K562 (cell line): ENCODE measurements around the gene FRMD3.

Experiments
- ATF7 ChIP-seq: fragments of 450-650 bp; IDR thresholded peaks from 2 replicates; pipeline ENCODE4 v1.7.1; 2014; ENCODE audit warnings: mild to moderate bottlenecking, moderate library complexity
- CBFB ChIP-seq: sonication (generic); formaldehyde crosslinking; IDR thresholded peaks from 2 replicates; pipeline ENCODE4 v1.4.0; 2020; ENCODE audit warnings: mild to moderate bottlenecking, missing genetic modification reagents
- EP300 ChIP-seq: IDR thresholded peaks from 2 replicates; pipeline ENCODE4 v1.6.1; 2012; ENCODE audit warnings: low read length, improper control_type of control experiment
- ETV1 ChIP-seq: fragments of 450-650 bp; conservative IDR thresholded peaks from 2 replicates; pipeline ENCODE4 v1.6.1; 2016; ENCODE audit warnings: missing genetic modification characterization, control low read depth, low read depth, missing compliant biosample characterization
- GABPB2 ChIP-seq: fragments of 250-450 bp; sonication (Bioruptor Pico); conservative IDR thresholded peaks from 2 replicates; pipeline ENCODE4 v1.5.1; 2021; ENCODE audit warnings: mild to moderate bottlenecking
- NCOA6 ChIP-seq: fragments of 450-650 bp; IDR thresholded peaks from 2 replicates; pipeline ENCODE4 v1.6.1; 2017; ENCODE audit warnings: mild to moderate bottlenecking
- NFYB ChIP-seq: IDR thresholded peaks from 2 replicates; pipeline ENCODE4 v1.6.1; 2011; ENCODE audit warnings: mild to moderate bottlenecking, moderate library complexity; ENCODE audit not compliant: insufficient read length; ENCODE audit errors: extremely low read depth
- PTTG1 ChIP-seq: fragments of 450-650 bp; IDR thresholded peaks from 2 replicates; pipeline ENCODE4 v1.6.1; 2016; ENCODE audit warnings: low read depth, mild to moderate bottlenecking, missing genetic modification characterization, missing compliant biosample characterization
- SRSF1 ChIP-seq: fragments of 200-400 bp; formaldehyde crosslinking; IDR thresholded peaks from 2 replicates; pipeline ENCODE4 v1.6.1; 2017; ENCODE audit warnings: mild to moderate bottlenecking, low read depth, low read length, moderate library complexity
- TCF7 ChIP-seq: sonication (generic); IDR thresholded peaks from 2 replicates; pipeline ENCODE4 v1.6.1; 2016; ENCODE audit warnings: antibody characterized with exemption, borderline replicate concordance
- TF ChIP-seq, protein P1 (sequence below): sonication (generic); formaldehyde crosslinking; IDR thresholded peaks from 2 replicates; pipeline ENCODE4 v1.8.1; 2023; ENCODE audit warnings: mild to moderate bottlenecking, missing genetic modification reagents
- TF ChIP-seq, protein P2 (sequence below), 2 experiments: fragments of 450-650 bp; formaldehyde crosslinking in 1 of 2; IDR thresholded peaks; 2 replicates each; pipeline versions ENCODE4 v1.4.0 to v1.6.1; 2014 to 2020; ENCODE audit warnings: mild to moderate bottlenecking in 2 of 2, borderline replicate concordance in 1 of 2, low read depth in 1 of 2
- TF ChIP-seq, protein P3 (sequence below), 3 experiments: IDR thresholded peaks in 2 of 3; conservative IDR thresholded peaks in 1 of 3; 2 replicates each; pipeline ENCODE4 v1.5.1; 2011 to 2012; ENCODE audit warnings: low read length in 3 of 3, mild to moderate bottlenecking in 3 of 3, control low read depth in 2 of 3, improper control_type of control experiment in 1 of 3, inconsistent platforms in 1 of 3, low read depth in 1 of 3, mixed read lengths in 1 of 3, moderate library complexity in 1 of 3; ENCODE audit not compliant: insufficient read depth in 2 of 3

DNA sequence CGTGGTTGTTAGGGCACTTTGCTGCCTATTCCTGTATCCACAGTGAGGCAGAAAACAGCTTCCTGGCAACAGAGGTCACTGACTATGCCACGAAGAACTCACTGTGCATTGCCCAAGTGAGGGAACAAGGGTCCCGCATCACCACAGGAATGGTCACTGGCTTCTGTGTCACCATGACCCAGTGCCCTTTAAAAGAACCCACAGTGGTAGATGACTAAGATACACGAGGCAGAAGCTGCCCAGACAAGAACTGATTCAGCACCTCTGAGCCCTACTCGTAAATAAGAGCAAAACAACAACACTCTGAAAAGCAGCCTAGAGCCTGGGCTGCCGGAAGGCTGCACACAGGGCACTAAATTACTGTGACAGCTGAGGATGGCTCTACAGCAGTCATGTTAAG, 238.6 kb downstream of the FRMD3 start:
- TF ChIP-seq SRSF1 (no peak), NCOA6 (no peak), ETV1 (tag) (no peak), PTTG1 (tag) (no peak), CBFB (CRISPR knock-in tag) (no peak), TCF7 (no peak), NFYB (no peak), GABPB2 (CRISPR knock-in tag) (no peak), ATF7 (no peak), EP300 (no peak)
- TF ChIP-seq, protein P1, sequence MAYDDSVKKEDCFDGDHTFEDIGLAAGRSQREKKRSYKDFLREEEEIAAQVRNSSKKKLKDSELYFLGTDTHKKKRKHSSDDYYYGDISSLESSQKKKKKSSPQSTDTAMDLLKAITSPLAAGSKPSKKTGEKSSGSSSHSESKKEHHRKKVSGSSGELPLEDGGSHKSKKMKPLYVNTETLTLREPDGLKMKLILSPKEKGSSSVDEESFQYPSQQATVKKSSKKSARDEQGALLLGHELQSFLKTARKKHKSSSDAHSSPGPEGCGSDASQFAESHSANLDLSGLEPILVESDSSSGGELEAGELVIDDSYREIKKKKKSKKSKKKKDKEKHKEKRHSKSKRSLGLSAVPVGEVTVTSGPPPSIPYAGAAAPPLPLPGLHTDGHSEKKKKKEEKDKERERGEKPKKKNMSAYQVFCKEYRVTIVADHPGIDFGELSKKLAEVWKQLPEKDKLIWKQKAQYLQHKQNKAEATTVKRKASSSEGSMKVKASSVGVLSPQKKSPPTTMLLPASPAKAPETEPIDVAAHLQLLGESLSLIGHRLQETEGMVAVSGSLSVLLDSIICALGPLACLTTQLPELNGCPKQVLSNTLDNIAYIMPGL (CRISPR knock-in tag), result no peak
- TF ChIP-seq, protein P2, sequence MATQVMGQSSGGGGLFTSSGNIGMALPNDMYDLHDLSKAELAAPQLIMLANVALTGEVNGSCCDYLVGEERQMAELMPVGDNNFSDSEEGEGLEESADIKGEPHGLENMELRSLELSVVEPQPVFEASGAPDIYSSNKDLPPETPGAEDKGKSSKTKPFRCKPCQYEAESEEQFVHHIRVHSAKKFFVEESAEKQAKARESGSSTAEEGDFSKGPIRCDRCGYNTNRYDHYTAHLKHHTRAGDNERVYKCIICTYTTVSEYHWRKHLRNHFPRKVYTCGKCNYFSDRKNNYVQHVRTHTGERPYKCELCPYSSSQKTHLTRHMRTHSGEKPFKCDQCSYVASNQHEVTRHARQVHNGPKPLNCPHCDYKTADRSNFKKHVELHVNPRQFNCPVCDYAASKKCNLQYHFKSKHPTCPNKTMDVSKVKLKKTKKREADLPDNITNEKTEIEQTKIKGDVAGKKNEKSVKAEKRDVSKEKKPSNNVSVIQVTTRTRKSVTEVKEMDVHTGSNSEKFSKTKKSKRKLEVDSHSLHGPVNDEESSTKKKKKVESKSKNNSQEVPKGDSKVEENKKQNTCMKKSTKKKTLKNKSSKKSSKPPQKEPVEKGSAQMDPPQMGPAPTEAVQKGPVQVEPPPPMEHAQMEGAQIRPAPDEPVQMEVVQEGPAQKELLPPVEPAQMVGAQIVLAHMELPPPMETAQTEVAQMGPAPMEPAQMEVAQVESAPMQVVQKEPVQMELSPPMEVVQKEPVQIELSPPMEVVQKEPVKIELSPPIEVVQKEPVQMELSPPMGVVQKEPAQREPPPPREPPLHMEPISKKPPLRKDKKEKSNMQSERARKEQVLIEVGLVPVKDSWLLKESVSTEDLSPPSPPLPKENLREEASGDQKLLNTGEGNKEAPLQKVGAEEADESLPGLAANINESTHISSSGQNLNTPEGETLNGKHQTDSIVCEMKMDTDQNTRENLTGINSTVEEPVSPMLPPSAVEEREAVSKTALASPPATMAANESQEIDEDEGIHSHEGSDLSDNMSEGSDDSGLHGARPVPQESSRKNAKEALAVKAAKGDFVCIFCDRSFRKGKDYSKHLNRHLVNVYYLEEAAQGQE (IDR thresholded peaks at IDR 0.05; ENCODE audit: borderline replicate concordance), result no peak
- TF ChIP-seq, protein P2 (CRISPR knock-in tag; IDR thresholded peaks at IDR 0.05; ENCODE audit: low read depth), result no peak
- TF ChIP-seq, protein P3, sequence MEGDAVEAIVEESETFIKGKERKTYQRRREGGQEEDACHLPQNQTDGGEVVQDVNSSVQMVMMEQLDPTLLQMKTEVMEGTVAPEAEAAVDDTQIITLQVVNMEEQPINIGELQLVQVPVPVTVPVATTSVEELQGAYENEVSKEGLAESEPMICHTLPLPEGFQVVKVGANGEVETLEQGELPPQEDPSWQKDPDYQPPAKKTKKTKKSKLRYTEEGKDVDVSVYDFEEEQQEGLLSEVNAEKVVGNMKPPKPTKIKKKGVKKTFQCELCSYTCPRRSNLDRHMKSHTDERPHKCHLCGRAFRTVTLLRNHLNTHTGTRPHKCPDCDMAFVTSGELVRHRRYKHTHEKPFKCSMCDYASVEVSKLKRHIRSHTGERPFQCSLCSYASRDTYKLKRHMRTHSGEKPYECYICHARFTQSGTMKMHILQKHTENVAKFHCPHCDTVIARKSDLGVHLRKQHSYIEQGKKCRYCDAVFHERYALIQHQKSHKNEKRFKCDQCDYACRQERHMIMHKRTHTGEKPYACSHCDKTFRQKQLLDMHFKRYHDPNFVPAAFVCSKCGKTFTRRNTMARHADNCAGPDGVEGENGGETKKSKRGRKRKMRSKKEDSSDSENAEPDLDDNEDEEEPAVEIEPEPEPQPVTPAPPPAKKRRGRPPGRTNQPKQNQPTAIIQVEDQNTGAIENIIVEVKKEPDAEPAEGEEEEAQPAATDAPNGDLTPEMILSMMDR (IDR thresholded peaks at IDR 0.05 in 2 of 3, conservative IDR thresholded peaks at IDR 0.05 in 1 of 3; ENCODE audit: insufficient read depth in 2 of 3, low read depth in 1 of 3, low read length in 3 of 3), result no peak
